GM12874 (cell line): ENCODE measurements around the gene IL1R1.

Experiments used
- CTCF ChIP-seq: IDR thresholded peaks from 2 replicates; pipeline ENCODE4 v1.5.1; 2011; ENCODE audit warnings: low read depth, mild to moderate bottlenecking, control low read depth, low read length, moderate library complexity; ENCODE audit not compliant: insufficient read depth

Gene IL1R1

DNA sequence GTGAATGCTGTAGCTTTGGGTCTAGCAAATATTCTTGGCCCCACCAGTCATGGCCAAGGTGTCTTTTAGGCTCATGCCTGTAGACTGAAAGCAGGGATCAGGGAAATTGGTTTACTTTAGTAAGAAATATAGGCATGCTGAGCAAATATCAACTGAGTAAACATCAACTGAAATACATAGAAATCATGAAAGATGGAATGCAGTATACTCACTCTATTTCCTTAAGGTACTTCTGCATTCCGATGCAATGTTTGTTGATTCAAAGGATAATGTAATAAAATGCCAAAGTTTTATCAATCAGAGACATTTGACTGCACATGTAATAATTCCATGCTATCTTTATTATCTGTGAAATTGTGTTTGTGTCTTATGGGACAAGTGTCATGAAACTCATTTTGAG is 19.6 kb upstream of the IL1R1 start:
- no peak for TF ChIP-seq CTCF

- no peak for TF ChIP-seq CTCF
These were observed 16.4 kb upstream of the IL1R1 start for GRCh38 chr2:102126169-102126568.

GRCh38 chr2:102126660-102127059 is 15.9 kb upstream of the IL1R1 start:
- no peak for TF ChIP-seq CTCF

DNA sequence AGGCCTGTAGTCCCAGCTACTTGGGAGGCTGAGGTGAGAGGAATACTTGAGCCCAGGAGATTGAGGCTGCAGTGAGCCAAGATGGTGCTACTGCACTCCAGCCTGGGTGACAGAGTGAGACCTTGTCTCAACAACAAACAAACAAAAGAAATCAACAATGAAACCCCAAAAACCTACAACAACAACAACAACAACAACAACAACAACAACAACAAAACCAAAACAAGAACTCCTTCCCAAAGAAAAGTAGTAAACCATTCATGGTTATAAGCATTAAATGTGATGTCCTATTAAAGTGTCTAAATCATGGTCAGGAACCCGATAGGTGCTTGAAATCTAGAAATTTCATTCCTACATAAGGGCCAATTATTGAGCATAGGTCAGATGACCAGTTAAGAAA is 13.5 kb upstream of the IL1R1 start:
- TF ChIP-seq CTCF = no peak

GRCh38 chr2:102129951-102130646 is 12.4 kb upstream of the IL1R1 start:
- no peak for TF ChIP-seq CTCF

DNA sequence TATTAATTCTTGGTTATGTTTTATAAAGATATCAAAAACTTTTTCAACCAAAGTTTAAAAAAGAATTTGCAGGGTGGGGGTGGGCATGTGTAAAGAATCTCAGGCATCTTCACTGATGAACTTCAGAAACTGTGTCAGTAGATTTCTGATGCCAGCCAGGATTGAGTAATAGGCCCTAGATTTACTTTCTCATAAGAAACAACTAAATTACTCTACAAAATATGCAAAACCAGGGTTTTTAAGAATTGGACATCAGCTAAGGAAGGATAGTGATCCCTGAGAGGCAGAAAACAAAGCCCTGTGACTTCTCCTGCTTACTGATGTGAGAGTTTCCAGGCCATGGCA is 11.9 kb upstream of the IL1R1 start:
- no peak for TF ChIP-seq CTCF

GRCh38 chr2:102131564-102131963 is 11.0 kb upstream of the IL1R1 start:
- TF ChIP-seq CTCF = no peak

GRCh38 chr2:102137138-102137537 is 5.4 kb upstream of the IL1R1 start:
- TF ChIP-seq CTCF = no peak
